Motor neuron (in vitro differentiated cells): ENCODE measurements around the gene PRKRA. TPM values are rescaled to one million over a fixed set of nuclear protein-coding genes. Genes with fewer than 3 reads are reported as not detected.
"Not testable (repeated sequence)": the region's sequence is repeated elsewhere in the genome, so short reads cannot be mapped to it uniquely, and the experiment has no call there.

Experiments used
- ATAC-seq, 8 experiments: fragments of 200-7000 bp; cut with Tn5 transposase; replicated peaks in 6 of 8; 2 replicates each; pipeline ENCODE4 v1.8.0; 2021; ENCODE audit warnings: mild to moderate bottlenecking in 8 of 8, moderate library complexity in 8 of 8
- H3K27ac ChIP-seq, 2 donors: fragments of 250-450 bp; sonication (Bioruptor Pico); 2 replicates each; pipeline ENCODE4 v1.9.0; 2021; ENCODE audit warnings: antibody characterized with exemption in 2 of 2, mild to moderate bottlenecking in 2 of 2, moderate library complexity in 1 of 2
- H3K4me1 ChIP-seq, 2 donors: fragments of 250-450 bp; sonication (Bioruptor Pico); replicated peaks in 1 of 2; 2 replicates each; pipeline ENCODE4 v1.6.1; 2021; ENCODE audit warnings: antibody characterized with exemption in 2 of 2, mild to moderate bottlenecking in 2 of 2, moderate library complexity in 1 of 2
- H3K4me3 ChIP-seq, 5 donors: fragments of 250-450 bp; sonication (Bioruptor Pico); 2 replicates each; pipeline ENCODE4 v1.9.0; 2021; ENCODE audit warnings: antibody characterized with exemption in 5 of 5, mild to moderate bottlenecking in 5 of 5, moderate library complexity in 4 of 5
- WGBS, 10 experiments: fragments of 450-650 bp; shearing (Covaris generic); methylation state at CpG; one replicate each; pipeline ENCODE4 v1.0.0; 2022; 5-methylcytosine and 5-hydroxymethylcytosine counted together
- in situ Hi-C, 9 experiments: fragments of 400-800 bp; cut with MboI; loops; one replicate each; pipeline ENCODE4 v1.15.0; 2021; ENCODE audit warnings: low sequenced_read_pairs in 9 of 9, low pct_unique_long_range_greater_than_20kb in 2 of 9; ENCODE audit not compliant: unreplicated experiment in 9 of 9
- total RNA-seq, 8 experiments: library from RNA; unstranded; fragments of 300-600 nt; gene quantifications; 2 replicates each; pipeline versions ENCODE4 v1.2.3 to v1.2.4, GENCODE V29; 2022

Gene PRKRA
- total RNA-seq, 8 experiments from 2014 or later: 28.6 to 74.0 (median 63.6) TPM

- H3K27ac ChIP-seq: no peak overlapping the region
- 0 to 100% (median 61%) methylated on average over 1 of the region's 1 CpG; no CpG with 5 or more reads in 4 of the 10 experiments for WGBS, 10 experiments
- peaks cover 0 to 9% of the 10 kb centered on the region in 2 donors for H3K4me1 ChIP-seq
- ATAC-seq: no peak
- in situ Hi-C loops: loop anchor here in 6 of 9 experiments (10.0 to 25.0 kb wide), 3 partner anchors 282 to 307 kb away; partner anchors contain the start of gene RBM45 (in 2 of the 6)
- no peak overlapping the region for H3K4me3 ChIP-seq
These were observed 31.9 kb downstream of the PRKRA start for GRCh38 chr2:178419123-178419522.

- peaks cover 0 to 9% of the 10 kb centered on the region in 2 donors for H3K4me1 ChIP-seq
- ATAC-seq: no peak
- in situ Hi-C loops: loop anchor here in 6 of 9 experiments (10.0 to 25.0 kb wide), 3 partner anchors 281 to 306 kb away; partner anchors contain the start of gene RBM45 (in 2 of the 6)
- H3K4me3 ChIP-seq: no peak overlapping the region
- WGBS, 10 experiments: 80 to 100% (median 86%) methylated on average over 1 of the region's 1 CpG; no CpG with 5 or more reads in 3 of the 10 experiments
- no peak overlapping the region for H3K27ac ChIP-seq
These were observed 32.5 kb downstream of the PRKRA start for GRCh38 chr2:178418426-178418825.

GRCh38 chr2:178417916-178418315 is 33.1 kb downstream of the PRKRA start:
- H3K4me1 ChIP-seq: peaks cover 0 to 9% of the 10 kb centered on the region in 2 donors
- no peak for ATAC-seq
- in situ Hi-C loops: loop anchor here in 6 of 9 experiments (10.0 to 25.0 kb wide), 3 partner anchors 281 to 306 kb away; partner anchors contain the start of gene RBM45 (in 2 of the 6)
- H3K4me3 ChIP-seq: no peak overlapping the region
- no peak overlapping the region for H3K27ac ChIP-seq
- WGBS, 10 experiments: 80 to 100% (median 94%) methylated on average over 1 to 3 of the region's 3 CpGs

- Histone ChIP-seq H3K4me3 (peak overlapping the region in 1 of 5 donors; percentile 2), H3K4me1 (peaks cover 0 to 9% of the 10 kb centered on the region in 2 donors), H3K27ac (no peak overlapping the region)
- ATAC-seq: no peak
- in situ Hi-C loops: loop anchor here in 6 of 9 experiments (10.0 to 25.0 kb wide), 3 partner anchors 279 to 304 kb away; partner anchors contain the start of gene RBM45 (in 2 of the 6)
These were observed 35.0 kb downstream of the PRKRA start for GRCh38 chr2:178415979-178416378.

- peaks cover 0 to 9% of the 10 kb centered on the region in 2 donors for H3K4me1 ChIP-seq
- in situ Hi-C loops: loop anchor here in 6 of 9 experiments (10.0 to 25.0 kb wide), 3 partner anchors 277 to 302 kb away; partner anchors contain the start of gene RBM45 (in 2 of the 6)
- H3K4me3 ChIP-seq: peak overlapping the region; percentile 47 to 80 (median 52)
- H3K27ac ChIP-seq: peak overlapping the region; percentile 94 to 95
- 0 to 33% (median 13%) methylated on average over 2 to 16 of the region's 21 CpGs for WGBS, 10 experiments
- peak; percentile 74 to 93 (median 90) for ATAC-seq
These were observed 36.4 kb downstream of the PRKRA start for GRCh38 chr2:178414266-178415247.

GRCh38 chr2:178413472-178414265 is 37.3 kb downstream of the PRKRA start:
- peak overlapping the region; percentile 47 to 80 (median 52) for H3K4me3 ChIP-seq
- H3K27ac ChIP-seq: peak overlapping the region; percentile 94 to 95
- H3K4me1 ChIP-seq: peaks cover 0 to 9% of the 10 kb centered on the region in 2 donors
- 0 to 4% (median 0%) methylated on average over 1 to 11 of the region's 45 CpGs; no CpG with 5 or more reads in 2 of the 10 experiments for WGBS, 10 experiments
- in situ Hi-C loops: loop anchor here in 6 of 9 experiments (10.0 to 25.0 kb wide), 3 partner anchors 276 to 301 kb away; partner anchors contain the start of gene RBM45 (in 2 of the 6)
- ATAC-seq: peak; percentile 65 to 86 (median 74)

- WGBS, 10 experiments: 60 to 100% (median 98%) methylated on average over 2 to 8 of the region's 8 CpGs; no CpG with 5 or more reads in 2 of the 10 experiments
- not testable (repeated sequence) for H3K4me3 ChIP-seq, H3K27ac ChIP-seq, H3K4me1 ChIP-seq, ATAC-seq
- in situ Hi-C loops: loop anchor here in 6 of 9 experiments (10.0 to 25.0 kb wide), 3 partner anchors 275 to 300 kb away; partner anchors contain the start of gene RBM45 (in 2 of the 6)
These were observed 38.5 kb downstream of the PRKRA start for GRCh38 chr2:178412453-178412852.

- ATAC-seq: no peak
- Histone ChIP-seq H3K4me1 (peaks cover 0 to 9% of the 10 kb centered on the region in 2 donors), H3K27ac (no peak overlapping the region), H3K4me3 (no peak overlapping the region)
- in situ Hi-C loops: loop anchor here in 6 of 9 experiments (10.0 to 25.0 kb wide), 3 partner anchors 275 to 300 kb away; partner anchors contain the start of gene RBM45 (in 2 of the 6)
- WGBS, 10 experiments: 80 to 100% (median 93%) methylated on average over 1 to 3 of the region's 3 CpGs
These were observed 38.9 kb downstream of the PRKRA start for GRCh38 chr2:178412047-178412446.

- 22 to 92% (median 87%) methylated on average over 4 to 5 of the region's 5 CpGs; no CpG with 5 or more reads in 1 of the 10 experiments for WGBS, 10 experiments
- Histone ChIP-seq H3K27ac (no peak overlapping the region), H3K4me1 (no peaks in the 10 kb centered on the region), H3K4me3 (no peak overlapping the region)
- in situ Hi-C loops: loop anchor here in 5 of 9 experiments (25.0 kb wide), 2 partner anchors 272 to 297 kb away; partner anchors contain the start of gene RBM45 (in 1 of the 5)
- ATAC-seq: no peak
These were observed 41.7 kb downstream of the PRKRA start for GRCh38 chr2:178409261-178409660.

GRCh38 chr2:178404368-178404767 is 46.6 kb downstream of the PRKRA start:
- 0 to 82% (median 73%) methylated on average over 1 to 4 of the region's 4 CpGs for WGBS, 10 experiments
- in situ Hi-C loops: loop anchor here in 5 of 9 experiments (25.0 kb wide), 2 partner anchors 267 to 292 kb away; partner anchors contain the start of gene RBM45 (in 1 of the 5)
- ATAC-seq: peak in 4 of 8 experiments; percentile 19 to 94 (median 70)
- Histone ChIP-seq H3K27ac (no peak overlapping the region), H3K4me1 (no peaks in the 10 kb centered on the region), H3K4me3 (no peak overlapping the region)

GRCh38 chr2:178403671-178404306 is 47.2 kb downstream of the PRKRA start:
- in situ Hi-C loops: loop anchor here in 5 of 9 experiments (25.0 kb wide), 2 partner anchors 266 to 291 kb away; partner anchors contain the start of gene RBM45 (in 1 of the 5)
- WGBS, 10 experiments: 42 to 100% (median 87%) methylated on average over 1 to 3 of the region's 3 CpGs; no CpG with 5 or more reads in 1 of the 10 experiments
- H3K4me3 ChIP-seq: no peak overlapping the region
- ATAC-seq: peak in 1 of 8 experiments; percentile 18
- H3K27ac ChIP-seq: no peak overlapping the region
- H3K4me1 ChIP-seq: no peaks in the 10 kb centered on the region
